ENCODE data around the gene RTEL1.

GRCh38 chr20:63739130-63740069 lies 81.3 kb downstream of the RTEL1 start, which contains the start of gene SLC2A4RG:
- TF ChIP-seq CTCF (IDR thresholded peaks at IDR 0.05), result no peak
- TF ChIP-seq POLR2A (IDR thresholded peaks at IDR 0.05), result no peak
